ENCODE results near the gene KCTD1.

KCTD1 gene

GRCh38 chr18:26406854-26407517 is 141.4 kb downstream of the KCTD1 start:
- Histone ChIP-seq H3K4me3 (ENCODE audit: extremely low read depth, insufficient read depth, low read length, poor library complexity, severe bottlenecking) (no peak overlapping the region), H3K9me3 (ENCODE audit: control insufficient read depth, low read length) (no peaks in the 10 kb centered on the region), H3K36me3 (ENCODE audit: control insufficient read depth, insufficient read depth, low read length) (no peaks in the 10 kb centered on the region), H3K27ac (ENCODE audit: low read depth, low read length, severe bottlenecking) (no peak overlapping the region), H3K4me1 (ENCODE audit: control insufficient read depth, insufficient read depth, low read length, poor library complexity, severe bottlenecking) (no peaks in the 10 kb centered on the region)
- 79 to 86% methylated on average over 11 of the region's 15 CpGs for WGBS, 2 experiments (ENCODE audit: insufficient coverage in 2 of 2)

GRCh38 chr18:26406324-26406723 is 142.0 kb downstream of the KCTD1 start:
- Histone ChIP-seq H3K4me3 (ENCODE audit: extremely low read depth, insufficient read depth, low read length, poor library complexity, severe bottlenecking) (no peak overlapping the region), H3K4me1 (ENCODE audit: control insufficient read depth, insufficient read depth, low read length, poor library complexity, severe bottlenecking) (no peaks in the 10 kb centered on the region), H3K36me3 (ENCODE audit: control insufficient read depth, insufficient read depth, low read length) (no peaks in the 10 kb centered on the region), H3K27ac (ENCODE audit: low read depth, low read length, severe bottlenecking) (no peak overlapping the region), H3K9me3 (ENCODE audit: control insufficient read depth, low read length) (no peaks in the 10 kb centered on the region)
- WGBS, 2 experiments (ENCODE audit: insufficient coverage in 2 of 2): 92 to 97% methylated on average over 2 to 6 of the region's 12 CpGs

GRCh38 chr18:26405190-26405801 is 143.1 kb downstream of the KCTD1 start:
- 63 to 80% methylated on average over 3 to 5 of the region's 5 CpGs for WGBS, 2 experiments (ENCODE audit: insufficient coverage in 2 of 2)
- Histone ChIP-seq H3K9me3 (ENCODE audit: control insufficient read depth, low read length) (no peaks in the 10 kb centered on the region), H3K4me3 (ENCODE audit: extremely low read depth, insufficient read depth, low read length, poor library complexity, severe bottlenecking) (no peak overlapping the region), H3K36me3 (ENCODE audit: control insufficient read depth, insufficient read depth, low read length) (no peaks in the 10 kb centered on the region), H3K27ac (ENCODE audit: low read depth, low read length, severe bottlenecking) (no peak overlapping the region), H3K4me1 (ENCODE audit: control insufficient read depth, insufficient read depth, low read length, poor library complexity, severe bottlenecking) (no peaks in the 10 kb centered on the region)

All from mesodermal cell (in vitro differentiated cells).